NT2/D1 (cell line): ENCODE data around the gene AIG1.

Experiments used
- DNase-seq: peaks from one replicate; pipeline ENCODE4 v3.0.0-alpha.2; 2011; ENCODE audit warnings: low read depth, low spot score
- H3K27me3 ChIP-seq: 2 replicates; pipeline ENCODE4 v1.6.0; 2011; ENCODE audit warnings: mild to moderate bottlenecking; ENCODE audit not compliant: insufficient read length, insufficient read depth
- H3K36me3 ChIP-seq: 2 replicates; pipeline ENCODE4 v1.6.1; 2011; ENCODE audit warnings: mild to moderate bottlenecking, low read length, mixed read lengths; ENCODE audit not compliant: insufficient read depth, insufficient read length
- H3K4me1 ChIP-seq: 2 replicates; pipeline ENCODE4 v1.5.1; 2011; ENCODE audit not compliant: insufficient read depth, insufficient read length
- H3K4me3 ChIP-seq: 2 replicates; pipeline ENCODE4 v1.5.1; 2011; ENCODE audit warnings: low read depth; ENCODE audit not compliant: insufficient read length
- H3K9ac ChIP-seq: 2 replicates; pipeline ENCODE4 v1.6.0; 2011; ENCODE audit warnings: low read depth; ENCODE audit not compliant: insufficient read length
- H3K9me3 ChIP-seq: 2 replicates; pipeline ENCODE4 v1.5.1; 2011; ENCODE audit warnings: mild to moderate bottlenecking, low read length; ENCODE audit not compliant: insufficient read depth
- SUZ12 ChIP-seq: IDR thresholded peaks from 2 replicates; pipeline ENCODE4 v1.6.1; 2011; ENCODE audit not compliant: insufficient read length, insufficient read depth; ENCODE audit errors: extremely low read depth
- YY1 ChIP-seq: IDR thresholded peaks from 2 replicates; pipeline ENCODE4 v1.6.1; 2011; ENCODE audit not compliant: insufficient read length, insufficient read depth
- ZNF274 ChIP-seq: IDR thresholded peaks from 2 replicates; pipeline ENCODE4 v1.6.1; 2011; ENCODE audit warnings: mild to moderate bottlenecking, low read depth, low read length

Gene AIG1

GRCh38 chr6:143191361-143191760, 130.7 kb downstream of the AIG1 start:
- no peak for DNase-seq
- no peaks in the 10 kb centered on the region for H3K4me1 ChIP-seq
- TF ChIP-seq YY1 (no peak), SUZ12 (no peak), ZNF274 (no peak)
- no peak overlapping the region for H3K4me3 ChIP-seq
- no peaks in the 10 kb centered on the region for H3K36me3 ChIP-seq
- H3K9ac ChIP-seq, result no peak overlapping the region
- H3K9me3 ChIP-seq, result no peaks in the 10 kb centered on the region
- no peaks in the 10 kb centered on the region for H3K27me3 ChIP-seq

- Histone ChIP-seq H3K27me3 (no peaks in the 10 kb centered on the region), H3K4me3 (no peak overlapping the region), H3K9me3 (no peaks in the 10 kb centered on the region), H3K9ac (no peak overlapping the region), H3K4me1 (no peaks in the 10 kb centered on the region), H3K36me3 (no peaks in the 10 kb centered on the region)
- TF ChIP-seq ZNF274 (no peak), SUZ12 (no peak), YY1 (no peak)
- no peak for DNase-seq
Observed at GRCh38 chr6:143192766-143193165, 132.1 kb downstream of the AIG1 start.

- TF ChIP-seq SUZ12 (no peak), ZNF274 (no peak), YY1 (no peak)
- Histone ChIP-seq H3K9ac (no peak overlapping the region), H3K36me3 (no peaks in the 10 kb centered on the region)
Observed at GRCh38 chr6:143193571-143194094, 132.9 kb downstream of the AIG1 start.

GRCh38 chr6:143194095-143194589, 133.5 kb downstream of the AIG1 start:
- TF ChIP-seq ZNF274, result no peak
- TF ChIP-seq SUZ12, result no peak
- TF ChIP-seq YY1, result no peak
- Histone ChIP-seq H3K27me3 (no peaks in the 10 kb centered on the region), H3K4me3 (no peak overlapping the region), H3K36me3 (no peaks in the 10 kb centered on the region), H3K4me1 (no peaks in the 10 kb centered on the region), H3K9me3 (no peaks in the 10 kb centered on the region), H3K9ac (no peak overlapping the region)
- DNase-seq, result no peak

More at GRCh38 chr6:143193571-143194094, 132.9 kb downstream of the AIG1 start:
- no peak for DNase-seq
- H3K4me3 ChIP-seq, result no peak overlapping the region
- H3K27me3 ChIP-seq, result no peaks in the 10 kb centered on the region
- no peaks in the 10 kb centered on the region for H3K9me3 ChIP-seq
- H3K4me1 ChIP-seq, result no peaks in the 10 kb centered on the region

- Histone ChIP-seq H3K27me3 (no peaks in the 10 kb centered on the region), H3K4me3 (no peak overlapping the region), H3K36me3 (no peaks in the 10 kb centered on the region), H3K9me3 (no peaks in the 10 kb centered on the region), H3K9ac (no peak overlapping the region), H3K4me1 (no peaks in the 10 kb centered on the region)
- no peak for DNase-seq
- TF ChIP-seq YY1 (no peak), SUZ12 (no peak), ZNF274 (no peak)
Observed at GRCh38 chr6:143195349-143195845, 134.7 kb downstream of the AIG1 start.

- Histone ChIP-seq H3K9ac (no peak overlapping the region), H3K4me3 (no peak overlapping the region), H3K4me1 (no peaks in the 10 kb centered on the region), H3K36me3 (no peaks in the 10 kb centered on the region), H3K27me3 (no peaks in the 10 kb centered on the region), H3K9me3 (no peaks in the 10 kb centered on the region)
- no peak for DNase-seq
- TF ChIP-seq SUZ12 (no peak), YY1 (no peak), ZNF274 (no peak)
Observed at GRCh38 chr6:143196525-143197225, 136.0 kb downstream of the AIG1 start.

- no peaks in the 10 kb centered on the region for H3K27me3 ChIP-seq
- TF ChIP-seq ZNF274 (no peak), SUZ12 (no peak), YY1 (no peak)
- no peak for DNase-seq
- H3K9me3 ChIP-seq, result no peaks in the 10 kb centered on the region
- H3K9ac ChIP-seq, result no peak overlapping the region
- H3K4me1 ChIP-seq, result no peaks in the 10 kb centered on the region
- no peaks in the 10 kb centered on the region for H3K36me3 ChIP-seq
- no peak overlapping the region for H3K4me3 ChIP-seq
Observed at GRCh38 chr6:143197377-143197776, 136.7 kb downstream of the AIG1 start.
